SK-N-SH (cell line): ENCODE measurements around the gene TRPC6. TPM values are rescaled to one million over a fixed set of nuclear protein-coding genes. Genes with fewer than 3 reads are reported as not detected.
A peak's percentile ranks its signal among the peaks of the same experiment; 100 is the strongest.

ENCODE experiments used
- CTCF ChIA-PET: fragments of 300-600, 350-600 bp; formaldehyde crosslinking; extraction: SDS; loops from one replicate; lab custom pipeline; 2021; lab: Yijun Ruan, JAX
- POLR2A ChIA-PET: fragments of 350-600 bp; sonication (Branson Sonifier 250); formaldehyde crosslinking; extraction: SDS; loops from one replicate; lab custom pipeline; 2020; ENCODE audit warnings: antibody characterized with exemption, inconsistent platforms; lab: Yijun Ruan, JAX
- DNase-seq: peaks from one replicate; pipeline ENCODE4 v3.0.0; 2012
- H2AFZ ChIP-seq: fragments of 200-600 bp; sonication (generic); 2 replicates; pipeline ENCODE4 v1.8.1; 2016; ENCODE audit warnings: antibody characterized with exemption, mild to moderate bottlenecking, low read depth
- H3F3A ChIP-seq: fragments of 200-600 bp; sonication (generic); replicated peaks from 2 replicates; pipeline ENCODE3; 2016; ENCODE audit warnings: antibody characterized with exemption, mild to moderate bottlenecking; ENCODE audit not compliant: insufficient read depth
- H3K27ac ChIP-seq, 2 experiments: fragments of 200-500 bp in 1 of 2; fragments of 200-600 bp in 1 of 2; sonication (Bioruptor generic) in 1 of 2; sonication (generic), shearing (Covaris generic) in 1 of 2; 2 replicates each; pipeline versions ENCODE4 v1.5.1 to v1.6.1; 2014 to 2016; ENCODE audit warnings: low read depth in 2 of 2, inconsistent platforms in 1 of 2, low read length in 1 of 2, mild to moderate bottlenecking in 1 of 2, mixed read lengths in 1 of 2
- H3K27me3 ChIP-seq: fragments of 200-600 bp; sonication (generic), shearing (Covaris generic); 2 replicates; pipeline ENCODE4 v1.6.1; 2016; ENCODE audit warnings: mixed run types; ENCODE audit not compliant: insufficient read depth
- H3K36me3 ChIP-seq, 2 experiments: fragments of 200-500 bp in 1 of 2; fragments of 200-600 bp in 1 of 2; sonication (Bioruptor generic) in 1 of 2; sonication (generic) in 1 of 2; replicated peaks in 1 of 2; 2 replicates each; pipeline versions ENCODE3 to v1.5.1; 2014 to 2016; ENCODE audit warnings: low read length in 1 of 2, mild to moderate bottlenecking in 1 of 2; ENCODE audit not compliant: insufficient read depth in 2 of 2, control insufficient read depth in 1 of 2
- H3K4me1 ChIP-seq, 2 experiments: fragments of 200-500 bp in 1 of 2; fragments of 200-600 bp in 1 of 2; sonication (Bioruptor generic) in 1 of 2; sonication (generic), shearing (Covaris generic) in 1 of 2; 2 replicates each; pipeline versions ENCODE4 v1.5.1 to v1.6.1; 2014 to 2016; ENCODE audit warnings: low read depth in 1 of 2, low read length in 1 of 2, mixed run types in 1 of 2; ENCODE audit not compliant: insufficient read depth in 2 of 2, control insufficient read depth in 1 of 2
- H3K4me2 ChIP-seq: fragments of 200-600 bp; sonication (generic), shearing (Covaris generic); 2 replicates; pipeline ENCODE4 v1.6.1; 2017; ENCODE audit warnings: mixed run types
- H3K4me3 ChIP-seq, 2 experiments: fragments of 200-500 bp in 1 of 2; fragments of 200-600 bp in 1 of 2; sonication (Bioruptor generic) in 1 of 2; sonication (generic), shearing (Covaris generic) in 1 of 2; 2 replicates each; pipeline versions ENCODE4 v1.5.1 to v1.8.1; 2014 to 2016; ENCODE audit warnings: low read depth in 2 of 2, inconsistent platforms in 1 of 2, low read length in 1 of 2, mild to moderate bottlenecking in 1 of 2, mixed read lengths in 1 of 2, moderate library complexity in 1 of 2
- H3K79me2 ChIP-seq: fragments of 200-600 bp; sonication (generic); 2 replicates; pipeline ENCODE4 v1.8.1; 2017; ENCODE audit warnings: mild to moderate bottlenecking; ENCODE audit not compliant: insufficient read depth
- H3K9ac ChIP-seq: fragments of 200-600 bp; sonication (generic); 2 replicates; pipeline ENCODE4 v1.6.1; 2017; ENCODE audit warnings: mixed run types
- H3K9me2 ChIP-seq: fragments of 200-600 bp; sonication (generic); 2 replicates; pipeline ENCODE4 v1.6.1; 2017; ENCODE audit warnings: mixed run types
- H3K9me3 ChIP-seq: fragments of 200-600 bp; sonication (generic); 2 replicates; pipeline ENCODE4 v1.6.1; 2017; ENCODE audit warnings: mixed run types, mild to moderate bottlenecking, moderate library complexity
- H4K20me1 ChIP-seq: fragments of 200-600 bp; sonication (generic); 2 replicates; pipeline ENCODE4 v1.6.1; 2017; ENCODE audit warnings: mild to moderate bottlenecking, mixed run types; ENCODE audit not compliant: insufficient read depth
- FOSL2 ChIP-seq: IDR thresholded peaks from 2 replicates; pipeline ENCODE4 v1.4.0; 2012; ENCODE audit warnings: low read depth, mild to moderate bottlenecking, moderate library complexity, borderline replicate concordance
- JUND ChIP-seq: IDR thresholded peaks from 2 replicates; pipeline ENCODE4 v1.4.0; 2012
- MEF2A ChIP-seq: IDR thresholded peaks from 2 replicates; pipeline ENCODE4 v1.4.0; 2012; ENCODE audit warnings: low read depth, borderline replicate concordance
- NFIC ChIP-seq: IDR thresholded peaks from 2 replicates; pipeline ENCODE4 v1.4.0; 2012; ENCODE audit warnings: borderline replicate concordance
- RXRA ChIP-seq: IDR thresholded peaks from 2 replicates; pipeline ENCODE4 v1.4.0; 2012; ENCODE audit warnings: low read depth, mild to moderate bottlenecking, borderline replicate concordance
- SIN3A ChIP-seq: IDR thresholded peaks from 2 replicates; pipeline ENCODE4 v1.6.1; 2012; ENCODE audit warnings: low read depth, mild to moderate bottlenecking, low read length, moderate library complexity, borderline replicate concordance
- WGBS: methylation state at CpG from one replicate; pipeline ENCODE4 v1.1.6; 2017; ENCODE audit warnings: low lambda C conversion rate; 5-methylcytosine and 5-hydroxymethylcytosine counted together
- polyA plus RNA-seq, 3 experiments: library from polyadenylated mRNA; depleted of rRNA; stranded (reverse); fragments of >200 nt; gene quantifications; 2 replicates each; pipeline ENCODE4 v1.2.3, GENCODE V29; 2012
- TF ChIP-seq, protein P1 (sequence below): IDR thresholded peaks from 2 replicates; pipeline ENCODE4 v1.6.1; 2012; ENCODE audit warnings: mild to moderate bottlenecking, low read depth, low read length, moderate library complexity
- TF ChIP-seq, protein P2 (sequence below): IDR thresholded peaks from 2 replicates; pipeline ENCODE4; 2012

Gene TRPC6
- polyA plus RNA-seq, 1 of the 3 experiments (the other 2 are of a cell fraction) = not detected

DNA sequence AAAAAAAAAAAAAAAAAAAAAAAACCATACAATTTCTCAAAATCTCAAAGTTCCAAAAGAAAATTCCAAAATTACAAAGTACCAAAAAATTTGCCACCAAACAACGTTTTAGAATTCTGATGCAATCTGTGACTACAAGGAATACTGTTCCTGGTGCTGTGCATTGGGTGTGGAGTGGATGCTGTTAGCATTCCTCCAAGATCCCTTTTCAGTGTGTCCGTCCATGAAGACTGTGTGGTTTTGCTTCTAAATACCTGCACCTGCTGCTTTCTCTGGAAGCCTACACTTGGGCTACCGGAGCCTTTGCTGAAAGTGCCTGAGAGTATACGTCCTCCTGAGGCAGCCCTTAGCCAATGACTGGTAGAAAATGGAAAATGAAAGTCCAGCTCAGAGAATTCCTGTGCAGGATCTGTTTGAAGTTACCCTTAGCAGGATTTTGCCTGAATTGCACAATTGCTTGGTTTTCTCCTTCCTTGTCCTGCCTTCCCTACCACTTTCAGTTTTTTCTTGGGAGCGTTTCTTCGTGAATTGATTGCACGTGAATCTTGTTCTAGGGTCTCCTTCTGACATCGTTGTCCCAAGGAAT is 140.8 kb downstream of the TRPC6 start (continued):
- TF ChIP-seq SIN3A = no peak

DNA sequence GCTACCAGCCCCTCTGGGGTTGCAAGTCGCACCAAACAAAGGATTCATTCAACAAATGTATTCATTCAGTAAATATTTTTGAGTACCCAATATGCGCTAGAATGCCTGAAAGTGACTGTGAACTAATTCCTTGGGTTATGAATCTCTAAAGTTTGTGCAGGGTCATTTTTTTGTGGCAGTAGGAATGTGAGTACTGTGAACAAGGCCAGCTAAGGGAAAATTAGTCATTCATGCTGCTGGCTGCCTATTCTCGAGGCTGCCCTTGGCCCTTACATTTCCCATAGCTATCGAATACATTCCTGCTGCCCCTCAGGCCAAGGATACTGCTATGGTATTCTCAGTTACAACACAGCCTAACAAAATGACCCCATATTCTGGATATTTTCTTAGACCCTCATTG is 141.6 kb downstream of the TRPC6 start:
- no peak for DNase-seq
- 17% methylated on average over 4 of the region's 4 CpGs for WGBS
- peak overlapping the region in 1 of 2 experiments; percentile 79; a peak in 2 of 4 replicates for H3K27ac ChIP-seq
- peaks cover 0 to 25% of the 10 kb centered on the region in 2 experiments; a peak in 1 of 4 replicates for H3K4me1 ChIP-seq
- H3F3A ChIP-seq = peaks cover 40% of the 10 kb centered on the region
- no peaks in the 10 kb centered on the region for H3K79me2 ChIP-seq
- H2AFZ ChIP-seq = no peak overlapping the region
- ChIA-PET CTCF (interaction anchor here (1.6 kb wide), 1 partner anchor 15 kb away, joined by 4 read pairs; no protein-coding TSS in a partner anchor), POLR2A (no interaction called here)
- no peaks in the 10 kb centered on the region for H3K36me3 ChIP-seq
- H3K9me2 ChIP-seq = no peaks in the 10 kb centered on the region
- TF ChIP-seq, protein P1, sequence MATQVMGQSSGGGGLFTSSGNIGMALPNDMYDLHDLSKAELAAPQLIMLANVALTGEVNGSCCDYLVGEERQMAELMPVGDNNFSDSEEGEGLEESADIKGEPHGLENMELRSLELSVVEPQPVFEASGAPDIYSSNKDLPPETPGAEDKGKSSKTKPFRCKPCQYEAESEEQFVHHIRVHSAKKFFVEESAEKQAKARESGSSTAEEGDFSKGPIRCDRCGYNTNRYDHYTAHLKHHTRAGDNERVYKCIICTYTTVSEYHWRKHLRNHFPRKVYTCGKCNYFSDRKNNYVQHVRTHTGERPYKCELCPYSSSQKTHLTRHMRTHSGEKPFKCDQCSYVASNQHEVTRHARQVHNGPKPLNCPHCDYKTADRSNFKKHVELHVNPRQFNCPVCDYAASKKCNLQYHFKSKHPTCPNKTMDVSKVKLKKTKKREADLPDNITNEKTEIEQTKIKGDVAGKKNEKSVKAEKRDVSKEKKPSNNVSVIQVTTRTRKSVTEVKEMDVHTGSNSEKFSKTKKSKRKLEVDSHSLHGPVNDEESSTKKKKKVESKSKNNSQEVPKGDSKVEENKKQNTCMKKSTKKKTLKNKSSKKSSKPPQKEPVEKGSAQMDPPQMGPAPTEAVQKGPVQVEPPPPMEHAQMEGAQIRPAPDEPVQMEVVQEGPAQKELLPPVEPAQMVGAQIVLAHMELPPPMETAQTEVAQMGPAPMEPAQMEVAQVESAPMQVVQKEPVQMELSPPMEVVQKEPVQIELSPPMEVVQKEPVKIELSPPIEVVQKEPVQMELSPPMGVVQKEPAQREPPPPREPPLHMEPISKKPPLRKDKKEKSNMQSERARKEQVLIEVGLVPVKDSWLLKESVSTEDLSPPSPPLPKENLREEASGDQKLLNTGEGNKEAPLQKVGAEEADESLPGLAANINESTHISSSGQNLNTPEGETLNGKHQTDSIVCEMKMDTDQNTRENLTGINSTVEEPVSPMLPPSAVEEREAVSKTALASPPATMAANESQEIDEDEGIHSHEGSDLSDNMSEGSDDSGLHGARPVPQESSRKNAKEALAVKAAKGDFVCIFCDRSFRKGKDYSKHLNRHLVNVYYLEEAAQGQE = no peak
- no peak for TF ChIP-seq FOSL2
- no peak for TF ChIP-seq MEF2A
- TF ChIP-seq RXRA = no peak
- no peak overlapping the region for H3K9ac ChIP-seq
- H3K27me3 ChIP-seq = no peaks in the 10 kb centered on the region
- no peaks in the 10 kb centered on the region for H3K9me3 ChIP-seq
- no peak overlapping the region; the same call in 1 of the 2 replicates for H3K4me2 ChIP-seq
- H3K4me3 ChIP-seq = no peak overlapping the region
- H4K20me1 ChIP-seq = no peaks in the 10 kb centered on the region

DNA sequence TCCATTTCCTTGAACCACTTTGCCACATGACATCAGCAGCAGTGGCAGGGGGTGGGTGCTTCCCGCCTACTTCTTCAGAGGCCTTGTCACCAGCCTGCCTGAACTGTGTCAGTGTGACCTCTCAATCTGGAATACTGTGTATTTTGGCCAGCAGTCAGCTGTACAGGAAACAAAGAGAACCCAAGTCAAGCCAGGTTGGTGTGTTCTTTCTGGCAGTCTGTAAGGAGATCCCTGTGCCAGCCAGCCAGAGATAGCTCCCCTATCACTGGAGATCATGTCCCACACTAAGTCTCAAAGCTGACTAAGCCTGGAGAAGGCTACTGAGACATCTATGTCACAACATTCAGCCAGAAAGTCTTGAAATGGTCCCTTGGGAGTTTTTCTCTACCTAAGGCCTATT is 142.1 kb downstream of the TRPC6 start:
- no peaks in the 10 kb centered on the region for H3K27me3 ChIP-seq
- no peaks in the 10 kb centered on the region for H3K9me2 ChIP-seq
- POLR2A ChIA-PET = no interaction called here
- H3K27ac ChIP-seq = peak overlapping the region in 1 of 2 experiments; percentile 79; a peak in 2 of 4 replicates
- no peak overlapping the region for H3K9ac ChIP-seq
- WGBS = no CpG with 5 or more reads among the region's 1 CpG
- H3F3A ChIP-seq = peaks cover 35% of the 10 kb centered on the region
- TF ChIP-seq, protein P2, sequence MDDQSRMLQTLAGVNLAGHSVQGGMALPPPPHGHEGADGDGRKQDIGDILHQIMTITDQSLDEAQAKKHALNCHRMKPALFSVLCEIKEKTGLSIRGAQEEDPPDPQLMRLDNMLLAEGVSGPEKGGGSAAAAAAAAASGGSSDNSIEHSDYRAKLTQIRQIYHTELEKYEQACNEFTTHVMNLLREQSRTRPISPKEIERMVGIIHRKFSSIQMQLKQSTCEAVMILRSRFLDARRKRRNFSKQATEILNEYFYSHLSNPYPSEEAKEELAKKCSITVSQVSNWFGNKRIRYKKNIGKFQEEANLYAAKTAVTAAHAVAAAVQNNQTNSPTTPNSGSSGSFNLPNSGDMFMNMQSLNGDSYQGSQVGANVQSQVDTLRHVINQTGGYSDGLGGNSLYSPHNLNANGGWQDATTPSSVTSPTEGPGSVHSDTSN = no peak
- no peak for TF ChIP-seq NFIC
- TF ChIP-seq JUND = no peak
- TF ChIP-seq, all 33 proteins: peak for 0
- Histone ChIP-seq H3K9me3 (no peaks in the 10 kb centered on the region), H3K79me2 (no peaks in the 10 kb centered on the region), H3K4me3 (no peak overlapping the region), H3K36me3 (no peaks in the 10 kb centered on the region), H4K20me1 (no peaks in the 10 kb centered on the region), H3K4me2 (no peak overlapping the region; the same call in 1 of the 2 replicates), H3K4me1 (peaks cover 0 to 25% of the 10 kb centered on the region in 2 experiments; a peak in 1 of 4 replicates), H2AFZ (no peak overlapping the region)
- no peak for DNase-seq
- CTCF ChIA-PET = interaction anchor here (1.6 kb wide), 1 partner anchor 15 kb away, joined by 4 read pairs; no protein-coding TSS in a partner anchor
